ENCODE results near the gene MGLL. TPM values are rescaled to one million over a fixed set of nuclear protein-coding genes. Genes with fewer than 3 reads are reported as not detected.

The MGLL gene
- total RNA-seq, 2 experiments from 2014 or later: 0.28 to 0.38 TPM

DNA sequence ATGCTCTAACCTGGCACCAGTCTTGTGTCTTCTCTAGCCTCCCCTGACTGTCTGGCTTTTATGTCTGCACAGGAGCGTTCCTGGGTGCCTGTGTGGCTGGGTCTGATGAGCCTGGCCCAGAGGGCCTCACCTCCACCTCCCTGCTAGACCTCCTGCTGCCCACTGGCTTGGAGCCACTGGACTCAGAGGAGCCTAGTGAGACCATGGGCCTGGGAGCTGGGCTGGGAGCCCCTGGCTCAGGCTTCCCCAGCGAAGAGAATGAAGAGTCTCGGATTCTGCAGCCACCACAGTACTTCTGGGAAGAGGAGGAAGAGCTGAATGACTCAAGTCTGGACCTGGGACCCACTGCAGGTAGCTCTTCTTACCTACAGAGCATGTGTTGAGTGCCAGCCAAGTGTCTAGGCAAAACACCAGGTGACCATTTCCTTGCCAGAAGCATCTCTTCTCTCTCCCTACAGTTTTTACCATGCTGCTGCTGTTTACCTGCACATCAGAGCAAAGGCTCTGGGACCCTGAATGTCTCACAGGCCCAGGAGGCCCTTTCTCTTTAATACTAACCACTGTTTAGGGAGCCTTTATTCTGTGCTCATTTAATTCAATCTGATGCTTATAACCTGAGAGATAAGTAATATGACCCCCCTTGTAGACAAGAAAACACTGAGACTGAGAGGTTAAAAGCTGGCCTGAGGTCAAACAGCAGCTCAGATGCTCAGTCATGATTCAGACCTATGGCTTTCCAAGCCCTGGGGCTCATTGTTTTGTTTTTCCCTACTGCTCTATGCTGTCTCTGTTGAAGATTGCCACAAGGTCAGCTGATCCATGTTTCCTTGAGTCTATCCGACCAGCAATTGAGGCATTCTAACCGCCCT, 182.9 kb downstream of the MGLL start:
- ChIA-PET POLR2A (no interaction called here), CTCF (no interaction called here)
- DNase-seq (no peak), ATAC-seq (ENCODE audit: poor library complexity) (no peak)
- H3K4me3 Mint-ChIP-seq: no peak overlapping the region
- Histone ChIP-seq H3K27me3 (ENCODE audit: control insufficient read depth in 1 of 2, insufficient read depth in 2 of 2, low read length in 2 of 2) (no peaks in the 10 kb centered on the region), H3K27ac (ENCODE audit: low read depth in 1 of 2, low read length in 2 of 2) (no peak overlapping the region), H3K4me3 (ENCODE audit: low read length) (no peak overlapping the region), H3K4me1 (ENCODE audit: insufficient read depth, low read length) (peaks cover 10% of the 10 kb centered on the region), H3K36me3 (ENCODE audit: insufficient read depth, low read length) (no peaks in the 10 kb centered on the region), H3K9me3 (ENCODE audit: control insufficient read depth in 1 of 2, insufficient read depth in 1 of 2, low read length in 2 of 2) (no peaks in the 10 kb centered on the region)
- peaks cover 10% of the 10 kb centered on the region for H3K4me1 Mint-ChIP-seq (ENCODE audit: low read depth)
- H3K9me3 Mint-ChIP-seq: no peaks in the 10 kb centered on the region
- H3K27ac Mint-ChIP-seq: no peak overlapping the region
- H3K27me3 Mint-ChIP-seq: no peaks in the 10 kb centered on the region
- H3K36me3 Mint-ChIP-seq (ENCODE audit: low read depth): no peaks in the 10 kb centered on the region
- intact Hi-C loops (cut with DNase I, micrococcal nuclease): no loop called here
- TF ChIP-seq, protein P1, sequence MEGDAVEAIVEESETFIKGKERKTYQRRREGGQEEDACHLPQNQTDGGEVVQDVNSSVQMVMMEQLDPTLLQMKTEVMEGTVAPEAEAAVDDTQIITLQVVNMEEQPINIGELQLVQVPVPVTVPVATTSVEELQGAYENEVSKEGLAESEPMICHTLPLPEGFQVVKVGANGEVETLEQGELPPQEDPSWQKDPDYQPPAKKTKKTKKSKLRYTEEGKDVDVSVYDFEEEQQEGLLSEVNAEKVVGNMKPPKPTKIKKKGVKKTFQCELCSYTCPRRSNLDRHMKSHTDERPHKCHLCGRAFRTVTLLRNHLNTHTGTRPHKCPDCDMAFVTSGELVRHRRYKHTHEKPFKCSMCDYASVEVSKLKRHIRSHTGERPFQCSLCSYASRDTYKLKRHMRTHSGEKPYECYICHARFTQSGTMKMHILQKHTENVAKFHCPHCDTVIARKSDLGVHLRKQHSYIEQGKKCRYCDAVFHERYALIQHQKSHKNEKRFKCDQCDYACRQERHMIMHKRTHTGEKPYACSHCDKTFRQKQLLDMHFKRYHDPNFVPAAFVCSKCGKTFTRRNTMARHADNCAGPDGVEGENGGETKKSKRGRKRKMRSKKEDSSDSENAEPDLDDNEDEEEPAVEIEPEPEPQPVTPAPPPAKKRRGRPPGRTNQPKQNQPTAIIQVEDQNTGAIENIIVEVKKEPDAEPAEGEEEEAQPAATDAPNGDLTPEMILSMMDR (IDR thresholded peaks at IDR 0.05): no peak

Other genes starting within 250 kb of the MGLL start
- gene TPRA1, start 231.8 kb downstream of the MGLL start, total RNA-seq: 1 to 10 TPM; 7.5 to 7.8 TPM
- gene MCM2, start 224.1 kb downstream of the MGLL start, total RNA-seq: 10 to 100 TPM; 10.1 to 12.2 TPM
- 1 to 10 TPM; 4.0 to 4.2 TPM for gene PODXL2, start 193.3 kb downstream of the MGLL start, total RNA-seq
- gene ABTB1, start 149.6 kb downstream of the MGLL start, total RNA-seq: 100 to 1,000 TPM; 116 to 118 TPM
- not detected for gene KBTBD12, start 92.7 kb upstream of the MGLL start, total RNA-seq
- 100 to 1,000 TPM; 127 to 139 TPM for gene SEC61A1, start 229.9 kb upstream of the MGLL start, total RNA-seq

Measured in CD4-positive, alpha-beta T cell (primary cell).